CD4-positive, alpha-beta T cell treated with Interleukin-17A for 1 hour (primary cell): ENCODE data around the gene TTC21B.
"Not testable (repeated sequence)": the region's sequence is repeated elsewhere in the genome, so short reads cannot be mapped to it uniquely, and the experiment has no call there.

ENCODE experiments used
- DNase-seq: peaks from one replicate; pipeline ENCODE4 v3.0.0-alpha.2; 2020

Gene TTC21B

DNA sequence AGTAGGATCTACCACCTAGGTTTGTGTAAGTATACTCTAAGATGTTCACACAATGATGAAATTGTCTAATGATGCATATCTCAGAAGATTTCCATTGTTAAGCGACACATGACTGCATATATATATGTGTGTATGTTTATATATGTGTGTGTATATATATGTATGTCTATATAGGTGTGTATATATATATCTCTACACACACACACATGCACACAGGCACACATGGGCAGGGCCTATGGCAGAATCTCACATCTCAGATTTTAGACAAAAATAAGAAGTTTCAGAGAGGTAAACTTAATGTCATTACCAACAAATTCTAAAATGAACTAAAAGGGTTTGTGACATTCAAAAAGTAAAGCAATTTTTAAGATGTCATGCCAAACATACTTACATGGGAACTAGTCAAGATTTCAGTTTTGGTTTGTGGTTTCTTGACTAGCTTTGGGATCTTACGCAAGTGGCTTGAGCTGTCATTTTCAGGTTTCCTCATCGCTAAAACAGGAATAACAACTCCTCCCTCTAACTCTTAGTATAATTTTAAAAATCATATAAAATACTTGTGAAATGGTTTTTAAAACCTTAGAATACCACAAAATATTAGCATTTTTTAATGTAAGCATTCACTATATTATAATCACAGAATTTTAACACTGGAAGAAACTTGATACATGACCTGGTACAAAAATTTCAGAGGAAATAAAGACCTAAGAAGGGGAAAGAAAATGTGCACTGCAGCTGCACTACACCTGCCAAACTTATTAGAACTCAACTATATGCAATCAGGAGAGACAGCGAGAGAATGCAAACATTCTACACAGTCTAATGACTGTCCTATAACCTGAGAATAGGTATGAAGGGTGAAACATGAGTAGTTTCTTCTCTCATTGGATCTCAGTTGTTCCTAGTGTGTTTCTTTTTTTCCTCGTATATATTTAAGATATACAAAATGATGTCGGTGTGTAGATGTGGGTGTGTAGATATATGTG lies 75.7 kb downstream of the TTC21B start:
- DNase-seq, result peak; percentile 29

DNA sequence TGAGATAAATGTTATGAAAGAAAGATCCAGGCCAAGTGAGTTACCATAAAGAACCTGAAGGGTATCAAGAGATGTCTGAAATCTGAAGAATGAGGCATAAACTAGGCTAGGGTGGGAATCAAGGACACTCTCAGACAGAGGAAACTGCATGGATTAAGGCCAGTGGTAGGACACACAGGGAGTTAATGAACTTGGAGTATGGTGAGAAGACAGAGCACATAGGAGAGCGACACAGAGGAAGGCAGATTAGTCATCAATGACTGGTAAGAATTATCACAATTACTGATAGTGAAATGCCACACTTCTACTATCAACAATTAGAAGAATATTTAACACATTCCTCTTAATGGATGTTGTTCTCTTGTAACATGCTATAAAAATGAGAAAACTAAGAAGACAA lies 76.9 kb downstream of the TTC21B start:
- DNase-seq, result no peak

DNA sequence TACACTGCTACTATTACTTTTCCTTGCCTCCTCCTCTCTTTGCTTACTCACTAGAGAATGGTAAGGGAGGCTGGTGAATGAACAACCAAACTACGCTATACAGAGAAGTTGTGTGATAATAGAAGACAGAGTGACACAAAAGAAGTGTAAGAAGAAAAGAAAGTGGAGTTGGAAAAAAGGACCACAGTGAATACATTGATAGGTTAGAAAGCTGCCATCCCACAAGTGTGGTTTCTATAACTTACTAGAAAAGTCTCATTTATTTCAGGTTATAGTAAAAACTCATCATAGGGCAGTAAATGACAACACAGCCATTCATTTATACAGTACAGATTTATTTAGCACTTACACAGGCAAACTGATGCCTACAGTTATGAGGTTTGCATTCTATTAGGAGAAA lies 77.3 kb downstream of the TTC21B start:
- no peak for DNase-seq

DNA sequence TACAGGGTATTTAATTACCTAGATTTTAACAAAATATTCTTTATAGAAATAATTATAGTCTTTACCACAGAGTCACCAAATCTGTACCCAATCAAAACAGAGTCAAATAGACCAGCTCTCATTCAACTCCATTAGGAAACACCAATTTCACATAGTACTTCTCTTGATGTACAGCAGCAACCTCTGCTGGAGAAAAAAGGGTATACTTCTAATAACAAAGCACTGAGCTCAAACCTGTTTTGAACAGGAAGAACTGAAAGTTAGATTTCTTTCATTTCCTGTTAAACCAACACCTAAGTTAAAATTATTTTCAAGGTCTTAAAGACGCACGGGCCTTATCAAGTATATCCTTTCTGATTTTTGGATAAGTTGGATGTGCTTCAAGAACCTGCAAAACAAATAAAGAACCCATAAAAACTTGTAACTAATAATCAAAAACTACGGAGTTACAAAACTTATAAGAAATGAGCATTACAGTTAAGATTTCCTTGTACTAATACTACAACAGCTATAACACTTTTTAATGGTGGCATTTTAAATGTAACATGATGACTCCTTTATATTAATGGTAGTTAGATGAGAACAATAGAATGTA lies 79.0 kb downstream of the TTC21B start:
- DNase-seq, result peak; percentile 71

DNA sequence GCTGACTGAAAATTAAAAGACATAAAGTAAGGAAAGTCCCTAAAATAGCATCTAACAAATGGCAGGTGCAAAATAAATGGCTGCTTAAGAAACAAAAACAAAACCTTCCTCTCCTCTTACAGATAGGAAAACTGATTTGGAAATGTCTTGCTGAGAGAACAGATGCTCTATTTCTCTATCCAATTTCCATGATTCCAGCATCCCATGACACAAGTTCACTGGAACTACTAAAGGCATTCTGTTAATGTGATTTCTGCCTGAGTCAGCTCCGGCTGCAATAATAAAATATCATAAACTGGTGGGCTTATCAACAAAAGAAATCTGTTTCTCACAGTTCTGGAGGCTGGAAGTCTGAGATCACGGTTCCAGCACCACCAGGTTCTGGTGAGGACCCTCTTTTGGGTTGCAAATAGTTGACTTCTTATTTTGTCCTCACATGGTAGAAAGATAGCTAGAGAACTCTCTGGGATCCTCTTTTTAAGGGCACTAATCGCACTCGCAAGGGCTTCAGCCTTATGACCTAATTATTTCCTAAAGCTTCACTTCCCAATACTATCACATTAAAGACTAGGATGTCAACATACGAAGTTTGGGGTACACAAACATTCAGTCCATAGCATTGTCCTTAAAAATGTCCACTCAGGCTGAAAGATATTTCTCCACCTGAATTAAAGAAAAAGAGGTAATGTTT lies 81.3 kb downstream of the TTC21B start:
- no peak for DNase-seq

DNA sequence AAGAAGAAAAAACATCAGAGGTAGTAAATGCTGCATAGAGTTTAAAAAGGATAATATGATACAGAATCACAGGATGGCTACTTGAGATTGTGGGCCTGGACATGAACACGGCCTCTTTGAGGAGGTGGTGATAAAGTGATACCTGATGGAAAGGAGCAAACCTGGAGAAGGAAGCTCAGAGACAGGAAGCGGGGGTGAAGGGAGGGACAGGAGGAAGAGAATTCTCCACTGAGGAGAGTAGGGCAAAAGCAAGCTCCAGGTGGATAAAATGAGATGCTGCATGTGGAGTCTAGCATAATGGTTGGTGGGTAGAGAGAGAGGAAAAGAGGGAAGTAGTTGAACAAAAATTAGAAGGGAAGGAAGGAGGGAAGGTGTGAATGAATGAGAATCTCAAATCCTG lies 82.6 kb downstream of the TTC21B start:
- no peak for DNase-seq

DNA sequence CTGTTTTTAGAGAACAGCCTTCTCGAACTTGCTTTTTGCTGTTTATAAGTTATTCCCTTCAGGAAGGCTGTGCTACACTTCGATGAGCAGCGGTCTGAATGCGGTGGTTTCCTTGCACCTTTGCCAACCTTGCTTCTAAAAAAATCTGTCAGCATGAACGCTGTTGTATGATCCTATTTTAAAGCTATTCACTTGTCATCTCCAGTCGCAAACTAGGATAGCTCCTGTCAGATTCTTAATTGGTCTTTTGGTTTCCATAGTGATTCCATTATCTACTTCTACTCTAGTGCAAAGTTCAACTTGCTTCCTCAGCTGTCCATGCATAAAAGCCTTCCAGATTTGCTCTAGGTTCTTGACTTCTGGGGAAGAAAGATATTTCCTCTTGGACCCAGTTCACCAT lies 83.2 kb downstream of the TTC21B start:
- DNase-seq, result no peak

DNA sequence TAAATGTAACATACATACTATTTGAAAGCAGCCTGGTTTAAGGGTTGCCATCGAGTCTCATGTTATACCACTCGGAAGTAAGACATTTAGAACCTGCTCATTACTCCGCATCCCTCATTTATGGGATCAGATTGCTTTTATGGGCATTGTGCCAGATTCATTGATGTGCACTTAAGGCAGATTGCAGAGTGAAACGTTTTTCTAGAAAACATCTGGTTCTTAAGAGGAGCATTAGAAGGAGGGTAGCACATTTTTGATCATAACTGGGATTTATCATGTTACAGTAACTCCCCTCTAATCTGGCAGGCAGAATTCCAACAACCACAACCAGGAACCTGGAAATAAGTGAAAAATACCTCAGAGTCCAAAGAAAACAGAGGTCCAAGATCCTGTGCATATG lies 85.4 kb downstream of the TTC21B start:
- no peak for DNase-seq

DNA sequence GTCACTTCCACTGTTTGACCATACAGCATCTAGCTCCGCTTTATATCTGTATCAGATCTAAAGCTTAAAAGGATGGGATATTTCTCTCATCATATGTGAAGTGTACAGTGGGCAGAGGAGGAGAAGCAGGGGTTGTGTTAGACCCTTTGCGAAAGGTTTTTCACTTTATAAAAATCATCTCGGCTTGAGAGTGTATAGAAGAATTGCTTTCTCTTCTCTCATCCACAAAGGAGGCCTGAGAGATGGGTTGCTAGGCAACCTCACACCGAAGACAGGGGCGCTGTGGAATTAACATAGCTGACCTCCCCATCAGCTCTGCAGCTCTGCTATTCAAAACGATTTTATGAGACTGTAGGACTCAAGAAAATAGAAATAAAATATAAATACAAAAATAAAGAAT lies 89.3 kb downstream of the TTC21B start:
- DNase-seq, result no peak

DNA sequence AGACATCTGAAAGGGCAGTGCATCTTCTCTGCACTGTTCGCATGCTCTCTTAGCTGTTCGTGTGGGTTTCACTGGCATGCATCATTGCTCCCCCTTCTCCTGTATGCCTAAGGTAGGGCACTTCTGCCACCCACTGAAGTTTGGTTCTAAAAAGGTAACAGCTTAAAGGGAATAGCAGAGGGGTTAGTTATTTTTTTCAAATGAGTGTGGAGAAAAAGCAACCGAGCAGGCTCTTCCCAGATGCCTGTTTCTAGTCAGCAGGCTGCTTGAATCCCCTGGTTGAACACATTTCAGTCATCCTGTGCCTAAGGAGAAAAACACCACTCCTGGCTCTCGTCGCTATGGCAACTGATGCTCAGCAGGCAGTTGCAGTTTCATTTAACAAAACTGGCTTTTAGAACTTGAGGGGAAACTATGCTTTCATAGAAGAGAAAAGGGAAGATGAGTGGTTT lies 89.7 kb downstream of the TTC21B start:
- no peak for DNase-seq

DNA sequence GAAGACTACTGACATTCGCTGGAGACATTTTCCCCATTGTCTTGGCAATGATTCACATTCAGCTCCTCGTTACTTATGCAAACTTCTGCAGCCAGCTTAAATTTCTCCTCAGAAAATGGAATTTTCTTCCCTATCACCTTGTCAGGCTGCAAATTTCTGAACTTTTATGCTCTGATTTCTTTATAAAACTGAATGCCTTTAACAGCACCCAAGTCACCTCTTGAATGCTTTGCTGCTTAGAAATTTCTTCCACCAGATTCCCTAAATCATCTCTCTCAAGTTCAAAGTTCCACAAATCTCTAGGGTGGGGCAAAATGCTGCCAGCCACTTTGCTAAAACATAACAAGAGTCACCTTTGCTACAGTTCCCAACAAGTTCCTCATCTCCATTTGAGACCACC lies 92.5 kb downstream of the TTC21B start:
- DNase-seq, result not testable (repeated sequence)

DNA sequence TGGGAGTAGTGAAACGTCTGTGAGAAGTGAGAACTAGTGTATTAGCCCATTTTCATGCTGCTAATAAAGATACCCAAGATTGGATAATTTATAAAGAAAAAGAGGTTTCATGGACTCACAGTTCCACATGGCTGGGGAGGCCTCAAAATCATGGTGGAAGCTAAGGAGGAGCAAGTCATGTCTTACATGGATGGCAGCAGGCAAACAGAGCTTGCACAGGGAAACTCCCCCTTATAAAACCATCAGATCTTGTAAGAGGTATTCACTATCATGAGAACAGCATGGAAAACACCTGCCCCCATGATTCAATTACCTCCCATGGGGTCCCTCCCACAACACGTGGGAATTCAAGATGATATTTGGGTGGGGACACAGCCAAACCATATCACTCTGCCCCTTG lies 93.9 kb downstream of the TTC21B start:
- DNase-seq, result not testable (repeated sequence)

DNA sequence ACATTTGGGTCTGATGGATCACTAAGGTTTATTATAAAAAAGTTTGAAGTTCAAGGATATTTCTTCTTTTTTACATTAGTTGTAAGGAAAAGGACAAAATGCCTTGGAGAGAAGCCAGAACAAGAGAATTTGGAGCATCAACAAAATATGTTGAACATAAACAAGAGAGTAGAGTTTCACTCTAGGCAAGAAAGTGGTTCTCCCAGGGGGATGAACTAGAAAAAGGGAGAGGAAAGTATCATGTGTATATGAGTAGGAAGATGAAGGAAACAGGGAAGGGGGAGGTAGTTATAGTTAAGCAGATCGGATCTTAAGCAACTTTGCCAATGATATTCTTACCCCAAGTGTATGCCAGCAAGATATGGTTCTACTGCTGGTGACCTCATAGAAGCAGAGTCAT lies 95.7 kb downstream of the TTC21B start:
- no peak for DNase-seq

DNA sequence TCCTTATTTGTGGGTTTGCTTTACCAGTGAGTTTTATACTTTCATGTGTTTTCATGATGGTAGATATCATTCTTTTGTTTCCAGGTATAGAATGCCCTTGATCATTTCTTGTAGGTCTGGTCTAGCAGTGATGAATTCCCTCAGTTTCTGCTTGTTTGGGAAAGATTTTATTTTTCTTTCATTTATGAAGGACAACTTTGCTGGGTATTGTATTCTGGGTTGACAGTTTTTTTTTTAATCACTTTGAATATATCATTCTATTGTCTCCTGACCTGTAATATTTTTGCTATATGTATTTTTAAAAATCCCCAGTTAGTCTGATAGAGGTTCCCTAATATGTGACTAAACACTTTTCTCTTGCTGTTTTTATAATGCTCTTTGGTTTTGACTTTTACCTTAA lies 101.2 kb downstream of the TTC21B start:
- DNase-seq, result no peak

DNA sequence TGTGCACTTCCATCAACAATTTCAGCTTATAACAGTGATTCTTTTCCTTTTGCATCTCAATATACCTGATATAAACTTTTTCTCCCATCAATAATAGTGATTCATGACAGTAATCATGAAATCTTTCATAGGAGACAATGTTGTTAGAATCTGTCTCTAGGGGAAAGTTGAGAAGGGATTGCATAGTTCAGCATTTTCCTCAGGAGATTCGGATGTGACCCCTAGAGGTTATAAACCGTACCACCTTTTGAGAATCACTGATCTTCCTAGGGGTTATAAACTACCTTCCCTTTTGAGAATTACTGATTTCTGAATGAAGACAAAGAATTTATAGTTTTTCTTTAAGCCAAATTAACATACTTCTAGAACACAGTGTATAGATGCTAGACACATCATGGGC lies 106.6 kb downstream of the TTC21B start:
- DNase-seq, result no peak

DNA sequence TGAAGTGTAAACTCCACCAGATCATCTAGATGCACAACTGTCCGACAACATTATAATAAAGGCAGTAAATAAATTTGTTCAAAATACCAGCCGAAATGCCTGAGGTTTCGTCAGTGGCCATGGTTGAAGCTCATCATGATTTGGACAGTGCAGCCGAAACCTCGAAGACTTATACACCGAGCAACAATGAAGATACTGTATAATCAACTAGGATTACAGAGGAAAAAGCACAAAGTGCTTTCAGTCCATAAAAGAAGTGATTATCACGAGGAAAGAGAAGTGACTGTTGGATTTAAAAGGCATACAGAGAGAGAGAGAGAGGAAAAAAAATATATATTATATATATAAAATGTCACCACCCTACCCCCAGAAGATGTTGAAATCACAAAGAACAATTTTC lies 107.5 kb downstream of the TTC21B start:
- DNase-seq, result no peak

DNA sequence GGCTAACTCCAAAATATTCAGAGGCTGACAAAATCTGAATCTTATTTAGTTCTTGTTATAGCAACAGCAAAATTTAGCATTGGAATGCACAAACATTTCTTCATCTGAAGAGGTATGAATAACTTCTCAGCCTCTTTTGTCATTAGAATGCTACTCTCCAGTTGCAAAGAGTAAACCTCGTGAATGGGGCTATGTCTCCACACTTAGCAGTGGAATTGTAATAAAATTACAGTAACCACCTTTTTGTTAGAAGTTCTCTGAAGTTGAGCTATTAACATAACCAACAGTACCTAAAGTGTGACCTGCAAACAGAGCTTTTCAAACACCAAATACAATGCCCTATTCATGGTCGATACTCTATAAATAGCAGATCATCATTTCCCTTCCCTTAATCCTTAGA lies 109.4 kb downstream of the TTC21B start:
- DNase-seq, result no peak

DNA sequence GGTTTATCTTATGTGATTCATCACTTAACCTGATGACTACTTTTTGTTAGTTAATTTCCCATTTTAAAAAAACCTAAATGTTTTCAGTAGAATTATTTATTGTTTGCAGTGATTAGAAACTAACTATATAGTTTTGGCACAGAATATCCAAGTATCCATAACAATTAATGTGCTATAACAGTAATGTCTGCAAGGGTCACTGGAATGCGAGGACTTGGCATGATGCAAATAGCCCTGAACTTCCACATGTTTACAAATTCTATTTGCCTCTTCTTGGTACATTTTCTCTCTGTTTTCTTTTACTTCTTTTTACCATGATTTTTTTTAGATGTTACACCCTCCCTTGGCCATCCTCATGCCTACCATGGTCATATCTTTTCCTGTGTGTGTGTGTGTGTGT lies 110.2 kb downstream of the TTC21B start:
- no peak for DNase-seq

DNA sequence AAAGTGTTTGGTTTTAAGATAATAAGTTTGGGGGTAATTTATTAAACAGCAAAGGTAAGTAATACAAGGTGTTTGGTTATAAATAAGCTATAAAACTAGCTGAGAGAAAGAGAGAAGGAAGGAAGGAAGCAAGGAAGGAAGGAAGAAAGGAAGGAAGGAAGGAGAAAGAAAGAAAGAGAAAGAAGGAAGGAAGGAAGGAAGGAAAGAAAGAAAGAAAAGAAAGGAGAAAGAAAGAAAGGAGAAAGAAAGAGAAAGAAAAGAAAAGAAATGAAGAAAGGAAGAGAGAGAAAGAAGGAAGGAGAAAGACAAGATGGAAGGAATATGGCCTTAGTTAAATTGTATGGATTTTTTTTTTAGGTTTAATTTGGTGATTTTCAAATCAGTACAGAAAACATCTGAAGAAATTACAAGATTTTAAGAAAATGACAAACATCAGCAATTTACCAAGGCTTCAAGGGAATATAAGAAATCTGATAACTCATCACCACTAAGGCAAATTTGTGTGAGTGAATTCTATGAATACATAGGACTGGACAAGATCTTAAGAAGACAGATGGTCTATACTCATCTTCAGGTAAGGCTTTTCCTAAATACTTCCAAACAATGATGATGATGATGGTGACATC lies 113.1 kb downstream of the TTC21B start:
- no peak for DNase-seq

DNA sequence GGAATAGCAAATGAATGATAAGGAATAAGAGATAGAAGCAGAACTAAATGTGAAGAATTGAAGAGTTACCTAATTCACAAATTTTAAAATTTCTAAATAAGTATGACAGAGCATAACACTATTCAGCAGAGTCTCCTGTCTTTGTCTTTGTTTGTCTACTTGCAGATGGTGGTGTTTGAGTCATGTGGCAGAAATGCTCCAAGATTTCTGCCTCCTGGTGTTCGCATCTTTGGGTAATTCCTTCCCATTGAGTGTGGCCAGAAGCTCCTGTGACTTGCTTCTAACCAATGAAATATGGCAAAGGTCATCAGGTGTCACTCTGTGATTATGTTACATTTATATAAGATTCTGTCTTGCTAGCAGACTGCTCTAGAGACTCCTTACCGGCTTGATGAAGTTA lies 114.0 kb downstream of the TTC21B start:
- DNase-seq, result no peak

DNA sequence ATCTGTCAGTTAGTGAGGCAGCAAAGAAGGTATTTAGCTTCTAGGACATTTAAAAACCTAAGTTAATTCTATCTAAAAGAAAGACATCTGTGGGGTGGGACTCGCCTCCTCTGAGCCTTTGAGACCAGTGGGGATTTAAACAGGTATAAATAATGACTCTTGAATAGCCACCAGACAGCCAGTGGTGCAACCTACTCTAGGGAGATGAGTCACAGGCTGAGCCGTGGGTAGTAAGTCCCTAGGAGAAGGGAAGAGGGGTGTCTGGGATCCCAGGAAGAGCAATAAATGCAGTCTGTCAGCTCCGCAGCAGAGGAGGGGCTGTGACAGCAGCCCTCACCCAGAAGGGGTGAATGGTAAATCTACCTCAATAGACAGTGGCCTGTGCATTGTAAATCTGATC lies 116.5 kb downstream of the TTC21B start:
- DNase-seq, result no peak

DNA sequence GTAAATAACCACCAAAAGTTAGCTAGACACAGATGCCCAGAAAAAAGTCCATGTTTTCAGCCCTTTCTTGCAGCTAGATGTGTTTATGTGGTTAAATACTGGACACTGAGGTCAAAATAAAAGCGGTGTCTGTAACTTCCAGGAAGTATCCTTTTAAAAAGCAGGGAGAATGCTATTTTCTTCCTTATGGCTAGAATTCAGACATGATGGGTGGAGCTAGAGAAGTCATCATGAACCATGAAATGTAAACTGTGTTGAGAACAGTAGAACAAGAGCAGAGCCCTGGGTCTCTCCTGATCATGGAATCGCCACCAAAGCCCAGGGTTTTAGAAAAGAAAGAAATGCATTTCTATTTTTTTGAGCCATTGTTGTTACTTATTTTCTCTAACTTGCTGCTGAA lies 118.2 kb downstream of the TTC21B start:
- no peak for DNase-seq

DNA sequence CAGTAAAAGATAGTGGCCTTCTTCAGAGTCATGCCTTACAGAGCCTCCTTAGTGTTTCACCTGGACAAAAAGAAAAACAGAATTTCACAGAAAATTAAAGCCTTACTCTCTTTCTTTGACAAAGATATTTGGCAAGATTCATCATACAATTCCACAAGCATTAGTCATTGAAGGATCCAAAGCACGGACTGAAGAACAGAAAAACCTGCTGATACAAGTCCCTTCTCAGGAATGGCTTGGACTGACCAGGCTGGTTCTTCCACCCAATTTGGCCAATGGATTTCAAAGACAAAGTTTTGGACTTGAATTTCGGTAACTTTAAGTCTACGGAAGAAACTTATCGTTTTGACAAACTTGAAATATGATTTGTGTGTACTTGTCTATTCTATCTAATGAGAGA lies 120.4 kb downstream of the TTC21B start:
- DNase-seq, result no peak

DNA sequence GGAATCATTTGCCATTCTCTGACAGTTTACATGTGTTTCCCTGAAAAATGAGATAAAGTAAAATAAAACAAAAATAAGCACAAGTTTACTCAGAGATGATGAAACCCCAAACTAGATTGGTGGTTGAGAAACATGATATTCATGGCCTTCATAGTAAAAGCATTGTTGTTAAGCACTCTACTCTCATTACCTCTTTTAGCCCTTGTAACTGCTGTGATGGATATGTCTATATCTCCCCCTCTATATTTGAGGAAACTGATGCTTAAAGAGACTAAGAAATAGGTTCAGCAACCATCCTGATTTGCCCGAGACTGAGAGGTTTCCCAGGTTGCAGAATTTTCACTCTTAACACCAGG lies 125.7 kb downstream of the TTC21B start:
- DNase-seq, result no peak
